Pulmonary artery endothelial cell (primary cell): ENCODE measurements around the gene TCF7L2. TPM values are rescaled to one million over a fixed set of nuclear protein-coding genes. Genes with fewer than 3 reads are reported as not detected.

ENCODE experiments used
- DNase-seq: peaks from one replicate; pipeline ENCODE4 v3.0.0-alpha.2; 2011; ENCODE audit warnings: low read depth, low spot score
- total RNA-seq: library from RNA; depleted of rRNA; stranded (reverse); fragments of >200 nt; gene quantifications from 2 replicates; pipeline ENCODE4 v1.2.3, GENCODE V29; 2014

Gene TCF7L2
- total RNA-seq, 1 donor from 2014 or later = 1.9 TPM

GRCh38 chr10:113042868-113043267, 92.8 kb downstream of the TCF7L2 start:
- no peak for DNase-seq

- DNase-seq = no peak
Measured at GRCh38 chr10:113044016-113044755, 94.1 kb downstream of the TCF7L2 start.

GRCh38 chr10:113045147-113046055, 95.4 kb downstream of the TCF7L2 start:
- peak; percentile 53 for DNase-seq

GRCh38 chr10:113047151-113047550, 97.1 kb downstream of the TCF7L2 start:
- DNase-seq = no peak

- no peak for DNase-seq
Measured at GRCh38 chr10:113047605-113047962, 97.5 kb downstream of the TCF7L2 start.

GRCh38 chr10:113047963-113048781, 98.1 kb downstream of the TCF7L2 start:
- DNase-seq = no peak

GRCh38 chr10:113049881-113050280, 99.8 kb downstream of the TCF7L2 start:
- DNase-seq = no peak

- DNase-seq = no peak
Measured at GRCh38 chr10:113052076-113052830, 102.2 kb downstream of the TCF7L2 start.

GRCh38 chr10:113053091-113053490, 103.0 kb downstream of the TCF7L2 start:
- DNase-seq = no peak

- peak; percentile 56 for DNase-seq
Measured at GRCh38 chr10:113053881-113054280, 103.8 kb downstream of the TCF7L2 start.

- no peak for DNase-seq
Measured at GRCh38 chr10:113055458-113055857, 105.4 kb downstream of the TCF7L2 start.

- no peak for DNase-seq
Measured at GRCh38 chr10:113056030-113056429, 106.0 kb downstream of the TCF7L2 start.

GRCh38 chr10:113056441-113057021, 106.5 kb downstream of the TCF7L2 start:
- DNase-seq = no peak

- DNase-seq = no peak
Measured at GRCh38 chr10:113057948-113058522, 108.0 kb downstream of the TCF7L2 start.

- no peak for DNase-seq
Measured at GRCh38 chr10:113058523-113059370, 108.7 kb downstream of the TCF7L2 start.

GRCh38 chr10:113059371-113059780, 109.3 kb downstream of the TCF7L2 start:
- no peak for DNase-seq

GRCh38 chr10:113060201-113061053, 110.4 kb downstream of the TCF7L2 start:
- no peak for DNase-seq

- DNase-seq = no peak
Measured at GRCh38 chr10:113061054-113061430, 111.0 kb downstream of the TCF7L2 start.
